Kidney (tissue), 14 donors: ENCODE measurements around the gene JAK1. TPM values are rescaled to one million over a fixed set of nuclear protein-coding genes. Genes with fewer than 3 reads are reported as not detected.

Source experiments
- DNase-seq, 5 donors: peaks; one replicate each; pipeline ENCODE4 v3.0.0-alpha.2; 2013 to 2020
- FAIRE-seq: peaks from 2 replicates; lab custom pipeline; 2012; peaks lifted over from hg19 to GRCh38; lab: Jason Lieb, UNC
- H3K27ac ChIP-seq, 2 donors: one replicate each; pipeline ENCODE4 v1.7.0; 2013; ENCODE audit warnings: low read depth in 2 of 2, low read length in 2 of 2, inconsistent platforms in 1 of 2
- H3K27me3 ChIP-seq: one replicate; pipeline ENCODE4 v1.7.1; 2013; ENCODE audit warnings: low read length, inconsistent platforms; ENCODE audit not compliant: control insufficient read depth, insufficient read depth
- H3K36me3 ChIP-seq, 3 donors: one replicate each; pipeline versions ENCODE4 v1.7.0 to v1.7.1; 2013; ENCODE audit warnings: low read length in 3 of 3, control low read depth in 1 of 3, inconsistent platforms in 1 of 3; ENCODE audit not compliant: insufficient read depth in 3 of 3, control insufficient read depth in 2 of 3
- H3K4me1 ChIP-seq, 3 donors: one replicate each; pipeline versions ENCODE4 v1.7.0 to v1.7.1; 2013; ENCODE audit warnings: low read length in 3 of 3, inconsistent platforms in 1 of 3, low read depth in 1 of 3; ENCODE audit not compliant: control insufficient read depth in 2 of 3, insufficient read depth in 2 of 3
- H3K4me3 ChIP-seq, 3 donors: one replicate each; pipeline versions ENCODE4 v1.7.0 to v1.8.1; 2013; ENCODE audit warnings: low read length in 3 of 3, control low read depth in 1 of 3, inconsistent platforms in 1 of 3
- H3K9ac ChIP-seq, 3 donors: one replicate each; pipeline versions ENCODE4 v1.7.0 to v1.7.1; 2013; ENCODE audit warnings: low read length in 3 of 3, control low read depth in 1 of 3, inconsistent platforms in 1 of 3
- H3K9me3 ChIP-seq, 3 donors: one replicate each; pipeline versions ENCODE4 v1.7.0 to v1.7.1; 2013; ENCODE audit warnings: low read length in 3 of 3, control low read depth in 1 of 3, inconsistent platforms in 1 of 3; ENCODE audit not compliant: control insufficient read depth in 2 of 3, insufficient read depth in 1 of 3
- CTCF ChIP-seq: IDR thresholded peaks from 3 replicates; pipeline ENCODE4 v1.5.1; 2012; ENCODE audit warnings: mild to moderate bottlenecking, moderate library complexity, borderline replicate concordance; ENCODE audit not compliant: insufficient read depth; ENCODE audit errors: extremely low read depth
- intact Hi-C: fragments of 100-400 bp; cut with DNase I; formaldehyde crosslinking; loops from one replicate; pipeline ENCODE4 v1.11.1; 2022
- polyA plus RNA-seq: library from polyadenylated mRNA; stranded (reverse); fragments of 350-450 nt; fragmentation: Illumina TruSeq; extraction: RNeasy Lipid Tissue Mini Kit (QIAGEN cat#74804); gene quantifications from one replicate; pipeline ENCODE4 v1.2.3, GENCODE V29; 2014; ENCODE audit warnings: low read depth, low replicate concordance; ENCODE audit not compliant: insufficient read depth
- total RNA-seq: library from RNA; stranded (reverse); fragmentation: NEBNext Ultra II Directional; extraction: Animal tissue kit (Norgen Biotek cat#: 25700); gene quantifications from one replicate; pipeline ENCODE4 v1.2.1, GENCODE V29; 2021
- donor health status: control.
- donor health status: control.
- donor health status: control.
- donor health status: control.
- donor health status: control.
- donor health status: DM: yes; HTN: yes; CAD: no.
- donor health status: Normal renal cell carcinoma (clear cell type).

The JAK1 gene
- total and polyA plus RNA-seq, 2 donors from 2014 or later, result 33.6 to 173 TPM

- Histone ChIP-seq H3K27ac (no peak overlapping the region), H3K36me3 (no peaks in the 10 kb centered on the region), H3K4me3 (no peak overlapping the region), H3K9ac (no peak overlapping the region), H3K4me1 (peaks cover 0 to 33% (median 30%) of the 10 kb centered on the region in 3 donors), H3K27me3 (no peaks in the 10 kb centered on the region), H3K9me3 (no peaks in the 10 kb centered on the region)
- no peak for DNase-seq
- intact Hi-C loops, result no loop called here
- TF ChIP-seq CTCF, result no peak
- no peak for FAIRE-seq
Observed at GRCh38 chr1:64956733-64957441, 9.5 kb downstream of the JAK1 start.

DNA sequence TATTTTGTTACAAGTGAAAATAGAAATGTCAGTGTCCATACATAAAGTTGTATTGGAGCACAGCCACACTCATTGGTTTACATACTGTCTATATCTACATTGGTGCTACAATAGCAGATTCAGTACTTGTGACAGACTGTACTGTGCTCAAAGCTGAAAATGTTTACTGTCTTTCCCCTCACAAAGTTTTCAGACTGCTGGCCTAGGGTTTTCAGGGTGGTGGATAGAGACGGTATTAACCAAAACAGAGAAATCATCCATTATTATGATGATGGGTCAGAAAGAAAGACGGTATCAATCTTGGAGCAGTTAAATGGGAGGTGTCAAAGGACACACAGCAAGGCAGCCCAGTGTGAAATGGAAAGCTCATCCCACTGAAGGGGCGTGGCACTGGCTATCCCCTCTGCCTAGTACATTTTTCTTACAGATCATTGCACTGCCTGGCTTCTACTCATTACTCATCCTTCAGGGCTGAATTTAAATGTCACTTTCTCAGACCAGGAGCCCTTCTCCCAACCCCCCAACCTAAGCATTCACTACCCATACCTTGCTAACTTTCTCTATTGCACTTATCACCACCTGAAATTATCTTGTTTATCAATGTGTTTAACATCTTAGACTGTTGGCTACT lies 10.2 kb downstream of the JAK1 start:
- H3K36me3 ChIP-seq, result no peaks in the 10 kb centered on the region
- no peak overlapping the region for H3K4me3 ChIP-seq
- H3K9me3 ChIP-seq, result no peaks in the 10 kb centered on the region
- FAIRE-seq (no peak), DNase-seq (no peak)
- intact Hi-C loops, result no loop called here
- H3K27me3 ChIP-seq, result no peaks in the 10 kb centered on the region
- peaks cover 0 to 33% (median 22%) of the 10 kb centered on the region in 3 donors for H3K4me1 ChIP-seq
- no peak for TF ChIP-seq CTCF
- no peak overlapping the region for H3K27ac ChIP-seq
- H3K9ac ChIP-seq, result no peak overlapping the region

GRCh38 chr1:64955097-64956009 lies 11.0 kb downstream of the JAK1 start:
- Histone ChIP-seq H3K36me3 (no peaks in the 10 kb centered on the region), H3K4me1 (peaks cover 0 to 27% (median 17%) of the 10 kb centered on the region in 3 donors), H3K9me3 (no peaks in the 10 kb centered on the region), H3K9ac (no peak overlapping the region), H3K4me3 (no peak overlapping the region), H3K27me3 (no peaks in the 10 kb centered on the region), H3K27ac (no peak overlapping the region)
- FAIRE-seq, result no peak
- no peak for TF ChIP-seq CTCF
- intact Hi-C loops, result no loop called here
- no peak for DNase-seq
